CD14-positive monocyte (primary cell): Measurements from ENCODE around the gene XPO6. TPM values are rescaled to one million over a fixed set of nuclear protein-coding genes. Genes with fewer than 3 reads are reported as not detected.

Experiments used
- DNase-seq, 3 donors: peaks; one replicate each; pipeline ENCODE4 v3.0.0-alpha.2; 2011 to 2022
- H2AFZ ChIP-seq: 2 replicates; pipeline ENCODE4 v1.6.0; 2012; ENCODE audit warnings: mild to moderate bottlenecking, low read depth, low read length, inconsistent platforms; ENCODE audit not compliant: insufficient read depth, poor library complexity, severe bottlenecking
- H3K27ac ChIP-seq, 2 donors: 1 replicate in 1 of 2; 2 replicates in 1 of 2; pipeline ENCODE4 v1.5.1; 2012 to 2013; ENCODE audit warnings: low read length in 2 of 2, control low read depth in 1 of 2, inconsistent platforms in 1 of 2, low read depth in 1 of 2, mild to moderate bottlenecking in 1 of 2
- H3K27me3 ChIP-seq, 2 donors: one replicate each; pipeline versions ENCODE4 v1.6.0 to v1.6.1; 2011 to 2013; ENCODE audit warnings: low read length in 2 of 2; ENCODE audit not compliant: control insufficient read depth in 2 of 2, insufficient read depth in 2 of 2
- H3K36me3 ChIP-seq, 2 donors: replicated peaks in 1 of 2; 1 replicate in 1 of 2; 2 replicates in 1 of 2; pipeline versions ENCODE4 v1.5.1 to v1.6.1; 2012 to 2013; ENCODE audit warnings: low read length in 2 of 2, control low read depth in 1 of 2, inconsistent platforms in 1 of 2, mild to moderate bottlenecking in 1 of 2; ENCODE audit not compliant: insufficient read depth in 2 of 2, control insufficient read depth in 1 of 2
- H3K4me1 ChIP-seq, 2 donors: 1 replicate in 1 of 2; 2 replicates in 1 of 2; pipeline versions ENCODE4 v1.5.1 to v1.6.1; 2012 to 2013; ENCODE audit warnings: low read length in 2 of 2, control low read depth in 1 of 2, inconsistent platforms in 1 of 2, mild to moderate bottlenecking in 1 of 2, moderate library complexity in 1 of 2; ENCODE audit not compliant: insufficient read depth in 2 of 2, control insufficient read depth in 1 of 2
- H3K4me2 ChIP-seq: replicated peaks from 2 replicates; pipeline ENCODE3; 2012; ENCODE audit warnings: low read length, moderate library complexity, mild to moderate bottlenecking; ENCODE audit not compliant: poor library complexity, severe bottlenecking; ENCODE audit errors: extremely low read depth
- H3K4me3 ChIP-seq, 3 experiments: fragments of 200-600 bp in 1 of 3; sonication (generic) in 1 of 3; replicated peaks in 1 of 3; 1 replicate in 2 of 3; 2 replicates in 1 of 3; pipeline ENCODE4 v1.5.1; 2011 to 2013; ENCODE audit warnings: low read length in 3 of 3, mild to moderate bottlenecking in 3 of 3, control low read depth in 2 of 3, low read depth in 2 of 3, inconsistent platforms in 1 of 3, moderate library complexity in 1 of 3
- H3K79me2 ChIP-seq: 2 replicates; pipeline ENCODE4 v1.6.0; 2012; ENCODE audit warnings: mild to moderate bottlenecking, control low read depth, inconsistent platforms, low read length, moderate library complexity; ENCODE audit not compliant: insufficient read depth
- H3K9ac ChIP-seq: 2 replicates; pipeline ENCODE4 v1.6.0; 2017; ENCODE audit warnings: low read length, mild to moderate bottlenecking; ENCODE audit not compliant: insufficient read depth, poor library complexity, severe bottlenecking
- H3K9me3 ChIP-seq, 2 donors: replicated peaks in 1 of 2; 1 replicate in 1 of 2; 2 replicates in 1 of 2; pipeline versions ENCODE4 v1.5.1 to v1.6.1; 2012 to 2013; ENCODE audit warnings: low read length in 2 of 2, control low read depth in 1 of 2; ENCODE audit not compliant: control insufficient read depth in 1 of 2, insufficient read depth in 1 of 2
- H4K20me1 ChIP-seq: 2 replicates; pipeline ENCODE4 v1.6.0; 2012; ENCODE audit warnings: mild to moderate bottlenecking, low read length, control low read depth, moderate library complexity; ENCODE audit not compliant: insufficient read depth
- H3K27ac Mint-ChIP-seq, 7 donors: one replicate each; pipeline ENCODE4 v1.8.0; 2020; ENCODE audit warnings: mild to moderate bottlenecking in 7 of 7, mixed read lengths in 7 of 7, moderate library complexity in 6 of 7, inconsistent platforms in 2 of 7
- H3K27me3 Mint-ChIP-seq, 3 donors: one replicate each; pipeline ENCODE4 v1.8.0; 2021 to 2022; ENCODE audit warnings: low read depth in 3 of 3, mild to moderate bottlenecking in 3 of 3, mixed read lengths in 3 of 3, moderate library complexity in 3 of 3, inconsistent platforms in 1 of 3
- H3K36me3 Mint-ChIP-seq, 2 donors: one replicate each; pipeline ENCODE4 v1.8.0; 2020; ENCODE audit warnings: mixed read lengths in 2 of 2, inconsistent platforms in 1 of 2, mild to moderate bottlenecking in 1 of 2
- H3K4me1 Mint-ChIP-seq: one replicate; pipeline ENCODE4 v1.8.0; 2020; ENCODE audit warnings: mild to moderate bottlenecking, mixed read lengths
- H3K4me3 Mint-ChIP-seq, 2 donors: one replicate each; pipeline ENCODE4 v1.8.0; 2020; ENCODE audit warnings: mild to moderate bottlenecking in 2 of 2, mixed read lengths in 2 of 2, moderate library complexity in 1 of 2
- H3K9me3 Mint-ChIP-seq, 7 donors: one replicate each; pipeline ENCODE4 v1.8.0; 2020 to 2022; ENCODE audit warnings: mixed read lengths in 7 of 7, mild to moderate bottlenecking in 6 of 7, moderate library complexity in 6 of 7, inconsistent platforms in 2 of 7
- WGBS: methylation state at CpG from one replicate; pipeline ENCODE4 v1.1.5; 2013; ENCODE audit warnings: missing lambda C conversion rate; ENCODE audit not compliant: insufficient coverage; 5-methylcytosine and 5-hydroxymethylcytosine counted together
- intact Hi-C, 2 donors: fragments of 100-400 bp; cut with micrococcal nuclease; formaldehyde crosslinking; loops; one replicate each; pipeline versions ENCODE4 v1.15.0 to v1.15.1; 2023
- polyA plus RNA-seq, 3 donors: library from polyadenylated mRNA; depleted of rRNA in 1 of 3; unstranded in 2 of 3; stranded (reverse) in 1 of 3; fragments of 300-500 nt in 2 of 3; fragments of >200 nt in 1 of 3; fragmentation: Illumina TruSeq in 2 of 3; gene quantifications; 1 replicate in 2 of 3; 2 replicates in 1 of 3; pipeline ENCODE4 v1.2.3, GENCODE V29; 2012 to 2021
- TF ChIP-seq, protein P1 (sequence below): fragments of 200-600 bp; IDR thresholded peaks from one replicate; pipeline ENCODE4 v1.8.0; 2022; ENCODE audit warnings: antibody characterized with exemption, mild to moderate bottlenecking

XPO6 gene
- polyA plus RNA-seq, 3 donors, result 35.7 to 166 (median 38.3) TPM

DNA sequence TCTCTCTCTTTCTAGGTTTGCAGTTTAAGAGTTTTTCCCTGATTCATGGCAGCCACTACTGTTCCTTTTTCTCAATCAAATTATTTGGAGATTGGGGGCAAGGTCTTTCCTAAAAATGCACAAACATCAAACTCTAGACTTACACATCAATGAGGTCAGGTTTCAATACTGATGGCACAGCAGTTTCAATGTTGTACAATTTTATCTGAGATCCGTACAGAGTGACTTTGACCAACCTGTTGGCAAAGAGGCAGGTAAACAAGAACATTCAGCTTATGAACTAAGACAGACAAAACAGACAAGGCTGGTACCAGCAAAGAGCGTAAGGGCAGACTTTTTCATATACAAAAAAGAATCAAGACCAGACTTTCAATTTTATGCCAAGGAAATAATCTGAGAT lies 90.2 kb downstream of the XPO6 start:
- Mint-ChIP-seq H3K27ac (no peak overlapping the region), H3K4me1 (no peaks in the 10 kb centered on the region), H3K27me3 (no peaks in the 10 kb centered on the region), H3K36me3 (peaks cover 89 to 95% of the 10 kb centered on the region in 2 donors), H3K4me3 (no peak overlapping the region), H3K9me3 (no peaks in the 10 kb centered on the region)
- WGBS, result 100% methylated on average over 1 of the region's 2 CpGs
- intact Hi-C loops, result no loop called here
- no peak overlapping the region for H2AFZ ChIP-seq
- DNase-seq, result no peak
- H4K20me1 ChIP-seq, result peaks cover 6% of the 10 kb centered on the region
- no peaks in the 10 kb centered on the region for H3K4me1 ChIP-seq
- no peaks in the 10 kb centered on the region for H3K79me2 ChIP-seq
- no peak overlapping the region for H3K27ac ChIP-seq
- no peaks in the 10 kb centered on the region for H3K27me3 ChIP-seq
- no peak overlapping the region for H3K4me2 ChIP-seq
- H3K9ac ChIP-seq, result no peak overlapping the region
- TF ChIP-seq, protein P1, sequence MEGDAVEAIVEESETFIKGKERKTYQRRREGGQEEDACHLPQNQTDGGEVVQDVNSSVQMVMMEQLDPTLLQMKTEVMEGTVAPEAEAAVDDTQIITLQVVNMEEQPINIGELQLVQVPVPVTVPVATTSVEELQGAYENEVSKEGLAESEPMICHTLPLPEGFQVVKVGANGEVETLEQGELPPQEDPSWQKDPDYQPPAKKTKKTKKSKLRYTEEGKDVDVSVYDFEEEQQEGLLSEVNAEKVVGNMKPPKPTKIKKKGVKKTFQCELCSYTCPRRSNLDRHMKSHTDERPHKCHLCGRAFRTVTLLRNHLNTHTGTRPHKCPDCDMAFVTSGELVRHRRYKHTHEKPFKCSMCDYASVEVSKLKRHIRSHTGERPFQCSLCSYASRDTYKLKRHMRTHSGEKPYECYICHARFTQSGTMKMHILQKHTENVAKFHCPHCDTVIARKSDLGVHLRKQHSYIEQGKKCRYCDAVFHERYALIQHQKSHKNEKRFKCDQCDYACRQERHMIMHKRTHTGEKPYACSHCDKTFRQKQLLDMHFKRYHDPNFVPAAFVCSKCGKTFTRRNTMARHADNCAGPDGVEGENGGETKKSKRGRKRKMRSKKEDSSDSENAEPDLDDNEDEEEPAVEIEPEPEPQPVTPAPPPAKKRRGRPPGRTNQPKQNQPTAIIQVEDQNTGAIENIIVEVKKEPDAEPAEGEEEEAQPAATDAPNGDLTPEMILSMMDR, result no peak
- H3K4me3 ChIP-seq, result no peak overlapping the region
- peaks cover 89 to 100% of the 10 kb centered on the region in 2 donors for H3K36me3 ChIP-seq
- no peaks in the 10 kb centered on the region for H3K9me3 ChIP-seq

DNA sequence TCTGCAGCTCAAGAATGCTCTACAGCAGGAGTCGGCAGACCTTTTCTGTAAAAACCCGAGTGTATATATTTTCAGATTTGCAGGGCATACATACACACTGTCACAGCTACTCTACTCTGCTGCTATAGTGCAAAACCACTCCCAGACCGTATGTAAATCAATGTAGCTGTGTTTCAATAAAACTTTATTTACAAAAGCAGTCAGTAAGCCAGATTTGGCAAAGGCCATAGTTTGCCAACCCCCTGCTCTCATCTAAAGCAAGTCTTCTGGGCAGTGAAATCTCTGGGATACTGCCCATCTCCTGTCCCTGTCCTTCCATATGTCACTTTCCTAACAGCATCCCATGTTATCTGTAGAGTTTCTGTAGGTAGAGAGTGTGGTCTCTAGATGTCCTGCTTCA lies 91.0 kb downstream of the XPO6 start:
- TF ChIP-seq, protein P1, result no peak
- Histone ChIP-seq H3K4me3 (no peak overlapping the region), H3K4me2 (no peak overlapping the region), H3K79me2 (no peaks in the 10 kb centered on the region), H3K9ac (no peak overlapping the region), H2AFZ (no peak overlapping the region), H4K20me1 (peaks cover 2% of the 10 kb centered on the region), H3K9me3 (no peaks in the 10 kb centered on the region), H3K27me3 (no peaks in the 10 kb centered on the region), H3K36me3 (peaks cover 88 to 100% of the 10 kb centered on the region in 2 donors), H3K27ac (no peak overlapping the region), H3K4me1 (no peaks in the 10 kb centered on the region)
- H3K27me3 Mint-ChIP-seq, result no peaks in the 10 kb centered on the region
- H3K36me3 Mint-ChIP-seq, result peaks cover 90 to 95% of the 10 kb centered on the region in 2 donors
- H3K27ac Mint-ChIP-seq, result no peak overlapping the region
- intact Hi-C loops, result no loop called here
- WGBS, result 100% methylated on average over 1 of the region's 3 CpGs
- no peaks in the 10 kb centered on the region for H3K4me1 Mint-ChIP-seq
- no peaks in the 10 kb centered on the region for H3K9me3 Mint-ChIP-seq
- DNase-seq, result no peak
- H3K4me3 Mint-ChIP-seq, result no peak overlapping the region
